K562 (cell line): ENCODE measurements around the gene CD82. TPM values are rescaled to one million over a fixed set of nuclear protein-coding genes. Genes with fewer than 3 reads are reported as not detected.

Experiments
- CXXC5 ChIP-seq: fragments of 250-450 bp; sonication (Bioruptor Pico); IDR thresholded peaks from 2 replicates; pipeline ENCODE4 v1.8.0; 2022; ENCODE audit warnings: inconsistent platforms, mild to moderate bottlenecking, moderate library complexity
- EP400 ChIP-seq: fragments of 450-650 bp; IDR thresholded peaks from 2 replicates; pipeline ENCODE4 v1.6.1; 2017; ENCODE audit warnings: antibody characterized with exemption, mild to moderate bottlenecking, moderate library complexity
- NCOA4 ChIP-seq: fragments of 450-650 bp; IDR thresholded peaks from 2 replicates; pipeline ENCODE4 v1.6.1; 2018; ENCODE audit warnings: mild to moderate bottlenecking; ENCODE audit not compliant: partially characterized antibody
- NR2C2 ChIP-seq, 2 experiments: fragments of 200-800 bp in 1 of 2; sonication (Bioruptor generic) in 1 of 2; sonication (generic) in 1 of 2; formaldehyde crosslinking in 1 of 2; IDR thresholded peaks; 2 replicates each; pipeline versions ENCODE4 v1.6.1 to v1.8.0; 2016 to 2022; ENCODE audit warnings: mild to moderate bottlenecking in 1 of 2, missing compliant biosample characterization in 1 of 2, missing genetic modification characterization in 1 of 2, missing genetic modification reagents in 1 of 2
- NRF1 ChIP-seq, 2 experiments: fragments of 450-650 bp; IDR thresholded peaks in 1 of 2; conservative IDR thresholded peaks in 1 of 2; 2 replicates each; pipeline ENCODE4 v1.6.1; 2014; ENCODE audit warnings: mild to moderate bottlenecking in 2 of 2
- POLR2G ChIP-seq: fragments of 200-400 bp; formaldehyde crosslinking; IDR thresholded peaks from 2 replicates; pipeline ENCODE4 v1.6.1; 2017; ENCODE audit warnings: low read depth, mild to moderate bottlenecking, antibody characterized with exemption, low read length, moderate library complexity
- PTBP1 ChIP-seq: fragments of 200-400 bp; formaldehyde crosslinking; IDR thresholded peaks from 2 replicates; pipeline ENCODE4 v1.6.1; 2017; ENCODE audit warnings: low read depth, low read length
- PTRF ChIP-seq: fragments of 450-650 bp; IDR thresholded peaks from 2 replicates; pipeline ENCODE4 v1.6.1; 2016; ENCODE audit warnings: mild to moderate bottlenecking, missing genetic modification characterization, missing compliant biosample characterization
- RFX1 ChIP-seq: fragments of 450-650 bp; IDR thresholded peaks from 2 replicates; pipeline ENCODE4 v1.6.1; 2016; ENCODE audit warnings: mild to moderate bottlenecking, moderate library complexity
- YY1 ChIP-seq, 3 experiments: IDR thresholded peaks; 2 replicates each; pipeline ENCODE4 v1.6.1; 2011; ENCODE audit warnings: low read length in 2 of 3, mild to moderate bottlenecking in 2 of 3, moderate library complexity in 2 of 3, borderline replicate concordance in 1 of 3, control low read depth in 1 of 3, low read depth in 1 of 3; ENCODE audit not compliant: insufficient read depth in 3 of 3, insufficient replicate concordance in 2 of 3, control insufficient read depth in 1 of 3, insufficient read length in 1 of 3; ENCODE audit errors: extremely low read depth in 1 of 3
- ZBED1 ChIP-seq: IDR thresholded peaks from 2 replicates; pipeline ENCODE4 v1.6.1; 2014
- polyA plus RNA-seq, 8 experiments: library from polyadenylated mRNA; depleted of rRNA in 4 of 8; stranded (reverse) in 5 of 8; unstranded in 3 of 8; fragments of >200 nt; fragmentation: Nextera tagmentation in 2 of 8; fragmentation: Illumina TruSeq in 1 of 8; extraction: Ambion mirVana in 2 of 8; extraction: Trizol in 1 of 8; gene quantifications; 2 replicates each; pipeline versions ENCODE4 v1.2.1 to v1.2.3, GENCODE V29; 2011 to 2014; ENCODE audit warnings: inconsistent platforms in 1 of 8, missing spikeins in 1 of 8
- total RNA-seq, 7 experiments: library from RNA; depleted of rRNA in 6 of 7; stranded (reverse); fragments of >200 nt in 6 of 7; fragmentation: Illumina TruSeq in 2 of 7; extraction: Trizol in 2 of 7; gene quantifications; 2 replicates each; pipeline versions ENCODE4 v1.2.1 to v1.2.3, GENCODE V29; 2011 to 2021; ENCODE audit warnings: low replicate concordance in 1 of 7
- TF ChIP-seq, protein P1 (sequence below), 2 experiments: fragments of 450-650 bp in 1 of 2; sonication (generic) in 1 of 2; formaldehyde crosslinking; conservative IDR thresholded peaks; 2 replicates each; pipeline versions ENCODE4 v1.4.0 to v1.8.1; 2020 to 2022; ENCODE audit warnings: mild to moderate bottlenecking in 1 of 2, missing genetic modification reagents in 1 of 2
- TF ChIP-seq, protein P2 (sequence below): fragments of 200-400 bp; formaldehyde crosslinking; IDR thresholded peaks from 2 replicates; pipeline ENCODE4 v1.6.1; 2017; ENCODE audit warnings: mild to moderate bottlenecking, low read depth, low read length, moderate library complexity
- TF ChIP-seq, protein P3 (sequence below): sonication (generic); formaldehyde crosslinking; IDR thresholded peaks from 2 replicates; pipeline ENCODE4 v1.8.0; 2023; ENCODE audit warnings: mild to moderate bottlenecking, missing genetic modification reagents
- TF ChIP-seq, protein P4 (sequence below): fragments of 250-450 bp; sonication (Bioruptor Pico); IDR thresholded peaks from 2 replicates; pipeline ENCODE4 v1.4.0; 2020; ENCODE audit warnings: mild to moderate bottlenecking
- TF ChIP-seq, protein P5 (sequence below): fragments of 450-650 bp; IDR thresholded peaks from 2 replicates; pipeline ENCODE4 v1.6.1; 2016; ENCODE audit warnings: borderline replicate concordance

CD82 gene
- total and polyA plus RNA-seq, 9 of the 15 experiments (the other 6 are each of a cell fraction or from before 2014, with no cell fraction given) = 0.27 to 9.4 (median 3.0) TPM

DNA sequence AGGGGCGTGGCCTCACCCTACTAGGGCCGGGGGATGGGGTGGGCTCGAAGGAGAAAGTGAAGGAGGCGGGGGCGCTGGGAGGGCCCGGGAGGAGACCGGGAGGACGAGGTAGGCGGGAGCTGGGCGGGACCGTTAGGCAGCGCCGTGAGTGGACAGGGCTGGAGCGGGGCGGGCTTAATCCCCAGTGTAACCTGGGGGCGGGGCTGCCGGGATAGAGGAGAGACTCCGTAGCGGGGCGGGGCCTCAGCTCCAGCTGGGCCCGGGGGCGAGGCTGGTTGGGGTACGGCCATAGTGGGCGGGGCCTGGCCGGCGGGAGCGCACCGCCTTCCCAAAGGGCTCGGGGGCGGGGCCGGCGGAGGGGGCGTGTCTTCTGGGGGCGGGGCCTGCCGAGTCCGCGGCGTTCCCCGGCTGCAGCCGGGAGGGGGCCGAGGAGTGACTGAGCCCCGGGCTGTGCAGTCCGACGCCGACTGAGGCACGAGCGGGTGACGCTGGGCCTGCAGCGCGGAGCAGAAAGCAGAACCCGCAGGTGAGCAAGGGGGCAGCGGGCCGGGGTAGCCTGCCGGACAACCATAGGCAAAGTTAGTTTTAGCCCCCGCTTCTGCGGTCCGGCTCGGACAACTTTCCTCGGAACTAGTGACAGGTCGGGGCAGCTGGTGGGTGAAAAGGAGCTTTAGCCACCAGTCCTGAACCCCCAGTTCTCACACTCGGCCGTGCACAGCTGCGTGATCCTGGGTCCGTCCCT, at the start of gene CD82 (continued):
- TF ChIP-seq, protein P1, sequence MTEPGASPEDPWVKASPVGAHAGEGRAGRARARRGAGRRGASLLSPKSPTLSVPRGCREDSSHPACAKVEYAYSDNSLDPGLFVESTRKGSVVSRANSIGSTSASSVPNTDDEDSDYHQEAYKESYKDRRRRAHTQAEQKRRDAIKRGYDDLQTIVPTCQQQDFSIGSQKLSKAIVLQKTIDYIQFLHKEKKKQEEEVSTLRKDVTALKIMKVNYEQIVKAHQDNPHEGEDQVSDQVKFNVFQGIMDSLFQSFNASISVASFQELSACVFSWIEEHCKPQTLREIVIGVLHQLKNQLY (CRISPR knock-in tag; conservative IDR thresholded peaks at IDR 0.05) = no peak
- TF ChIP-seq NRF1 (conservative IDR thresholded peaks at IDR 0.05 in 1 of 2, IDR thresholded peaks at IDR 0.05 in 1 of 2) = peak; percentile 42 to 56
- 0 out of 2 replicates have a peak, but pooled peaks have one; percentile 52 for TF ChIP-seq NR2C2 (CRISPR knock-in tag; IDR thresholded peaks at IDR 0.05)
- no peak for TF ChIP-seq NR2C2 (tag; IDR thresholded peaks at IDR 0.05)
- TF ChIP-seq YY1 (IDR thresholded peaks at IDR 0.05; ENCODE audit: borderline replicate concordance in 1 of 3, control insufficient read depth in 1 of 3, extremely low read depth in 1 of 3, insufficient read depth in 3 of 3, insufficient read length in 1 of 3, insufficient replicate concordance in 2 of 3, low read depth in 1 of 3, low read length in 2 of 3) = peak in 2 of 3 experiments; percentile 38 to 41
- TF ChIP-seq, protein P2, sequence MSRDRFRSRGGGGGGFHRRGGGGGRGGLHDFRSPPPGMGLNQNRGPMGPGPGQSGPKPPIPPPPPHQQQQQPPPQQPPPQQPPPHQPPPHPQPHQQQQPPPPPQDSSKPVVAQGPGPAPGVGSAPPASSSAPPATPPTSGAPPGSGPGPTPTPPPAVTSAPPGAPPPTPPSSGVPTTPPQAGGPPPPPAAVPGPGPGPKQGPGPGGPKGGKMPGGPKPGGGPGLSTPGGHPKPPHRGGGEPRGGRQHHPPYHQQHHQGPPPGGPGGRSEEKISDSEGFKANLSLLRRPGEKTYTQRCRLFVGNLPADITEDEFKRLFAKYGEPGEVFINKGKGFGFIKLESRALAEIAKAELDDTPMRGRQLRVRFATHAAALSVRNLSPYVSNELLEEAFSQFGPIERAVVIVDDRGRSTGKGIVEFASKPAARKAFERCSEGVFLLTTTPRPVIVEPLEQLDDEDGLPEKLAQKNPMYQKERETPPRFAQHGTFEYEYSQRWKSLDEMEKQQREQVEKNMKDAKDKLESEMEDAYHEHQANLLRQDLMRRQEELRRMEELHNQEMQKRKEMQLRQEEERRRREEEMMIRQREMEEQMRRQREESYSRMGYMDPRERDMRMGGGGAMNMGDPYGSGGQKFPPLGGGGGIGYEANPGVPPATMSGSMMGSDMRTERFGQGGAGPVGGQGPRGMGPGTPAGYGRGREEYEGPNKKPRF = no peak
- TF ChIP-seq ZBED1 = no peak
- peak; percentile 46; the same call in 1 of the 2 replicates for TF ChIP-seq CXXC5 (CRISPR knock-in tag)
- TF ChIP-seq, protein P3, sequence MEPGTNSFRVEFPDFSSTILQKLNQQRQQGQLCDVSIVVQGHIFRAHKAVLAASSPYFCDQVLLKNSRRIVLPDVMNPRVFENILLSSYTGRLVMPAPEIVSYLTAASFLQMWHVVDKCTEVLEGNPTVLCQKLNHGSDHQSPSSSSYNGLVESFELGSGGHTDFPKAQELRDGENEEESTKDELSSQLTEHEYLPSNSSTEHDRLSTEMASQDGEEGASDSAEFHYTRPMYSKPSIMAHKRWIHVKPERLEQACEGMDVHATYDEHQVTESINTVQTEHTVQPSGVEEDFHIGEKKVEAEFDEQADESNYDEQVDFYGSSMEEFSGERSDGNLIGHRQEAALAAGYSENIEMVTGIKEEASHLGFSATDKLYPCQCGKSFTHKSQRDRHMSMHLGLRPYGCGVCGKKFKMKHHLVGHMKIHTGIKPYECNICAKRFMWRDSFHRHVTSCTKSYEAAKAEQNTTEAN (CRISPR knock-in tag) = no peak
- no peak for TF ChIP-seq NCOA4
- no peak for TF ChIP-seq EP400
- TF ChIP-seq, protein P4, sequence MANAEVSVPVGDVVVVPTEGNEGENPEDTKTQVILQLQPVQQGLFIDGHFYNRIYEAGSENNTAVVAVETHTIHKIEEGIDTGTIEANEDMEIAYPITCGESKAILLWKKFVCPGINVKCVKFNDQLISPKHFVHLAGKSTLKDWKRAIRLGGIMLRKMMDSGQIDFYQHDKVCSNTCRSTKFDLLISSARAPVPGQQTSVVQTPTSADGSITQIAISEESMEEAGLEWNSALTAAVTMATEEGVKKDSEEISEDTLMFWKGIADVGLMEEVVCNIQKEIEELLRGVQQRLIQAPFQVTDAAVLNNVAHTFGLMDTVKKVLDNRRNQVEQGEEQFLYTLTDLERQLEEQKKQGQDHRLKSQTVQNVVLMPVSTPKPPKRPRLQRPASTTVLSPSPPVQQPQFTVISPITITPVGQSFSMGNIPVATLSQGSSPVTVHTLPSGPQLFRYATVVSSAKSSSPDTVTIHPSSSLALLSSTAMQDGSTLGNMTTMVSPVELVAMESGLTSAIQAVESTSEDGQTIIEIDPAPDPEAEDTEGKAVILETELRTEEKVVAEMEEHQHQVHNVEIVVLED (CRISPR knock-in tag) = no peak
- TF ChIP-seq POLR2G = peak; percentile 80
- no peak for TF ChIP-seq PTBP1
- no peak for TF ChIP-seq PTRF (tag)
- TF ChIP-seq RFX1 = no peak
- TF ChIP-seq, protein P5, sequence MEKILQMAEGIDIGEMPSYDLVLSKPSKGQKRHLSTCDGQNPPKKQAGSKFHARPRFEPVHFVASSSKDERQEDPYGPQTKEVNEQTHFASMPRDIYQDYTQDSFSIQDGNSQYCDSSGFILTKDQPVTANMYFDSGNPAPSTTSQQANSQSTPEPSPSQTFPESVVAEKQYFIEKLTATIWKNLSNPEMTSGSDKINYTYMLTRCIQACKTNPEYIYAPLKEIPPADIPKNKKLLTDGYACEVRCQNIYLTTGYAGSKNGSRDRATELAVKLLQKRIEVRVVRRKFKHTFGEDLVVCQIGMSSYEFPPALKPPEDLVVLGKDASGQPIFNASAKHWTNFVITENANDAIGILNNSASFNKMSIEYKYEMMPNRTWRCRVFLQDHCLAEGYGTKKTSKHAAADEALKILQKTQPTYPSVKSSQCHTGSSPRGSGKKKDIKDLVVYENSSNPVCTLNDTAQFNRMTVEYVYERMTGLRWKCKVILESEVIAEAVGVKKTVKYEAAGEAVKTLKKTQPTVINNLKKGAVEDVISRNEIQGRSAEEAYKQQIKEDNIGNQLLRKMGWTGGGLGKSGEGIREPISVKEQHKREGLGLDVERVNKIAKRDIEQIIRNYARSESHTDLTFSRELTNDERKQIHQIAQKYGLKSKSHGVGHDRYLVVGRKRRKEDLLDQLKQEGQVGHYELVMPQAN = peak; percentile 10; the same call in 1 of the 2 replicates
